ENCODE results near the gene EVC2.

GRCh38 chr4:5710961-5711478, 2.7 kb upstream of the EVC2 start, which contains the start of gene EVC:
- no peak for TF ChIP-seq ELK1 (IDR thresholded peaks at IDR 0.05; ENCODE audit: borderline replicate concordance, low read depth, low read length)
- 0 out of 2 replicates have a peak, but pooled peaks have one; percentile 4 for TF ChIP-seq CTCF (conservative IDR thresholded peaks at IDR 0.05; ENCODE audit: low read depth, low read length)
- TF ChIP-seq POLR2A (IDR thresholded peaks at IDR 0.05; ENCODE audit: low read depth, low read length): peak; percentile 63
- no peak for TF ChIP-seq MXI1 (IDR thresholded peaks at IDR 0.05; ENCODE audit: borderline replicate concordance, low read depth, low read length)
- TF ChIP-seq RAD21 (IDR thresholded peaks at IDR 0.05; ENCODE audit: low read length): no peak
- TF ChIP-seq SMC3 (IDR thresholded peaks at IDR 0.05; ENCODE audit: low read depth, low read length): no peak
- TF ChIP-seq RFX5 (IDR thresholded peaks at IDR 0.05; ENCODE audit: low read depth, low read length): no peak

Data from IMR-90 (cell line).